Activated CD8-positive, alpha-beta T cell treated with anti-CD3 and anti-CD28 coated beads for 36 hours (primary cell): ENCODE data around the gene GCK. TPM values are rescaled to one million over a fixed set of nuclear protein-coding genes. Genes with fewer than 3 reads are reported as not detected.

Experiments used
- ATAC-seq: fragments of 200-7000 bp; cut with Tn5 transposase; one replicate; pipeline ENCODE4 v1.10.0; 2021; ENCODE audit warnings: mild to moderate bottlenecking, moderate library complexity
- CTCF ChIA-PET: fragments of 350-600 bp; sonication (Branson Sonifier 250); formaldehyde crosslinking; loops from one replicate; lab custom pipeline; 2021; ENCODE audit warnings: antibody characterized with exemption; lab: Charles Lee
- POLR2A ChIA-PET: fragments of 350-600 bp; sonication (Branson Sonifier 250); formaldehyde crosslinking; loops from one replicate; lab custom pipeline; 2021; ENCODE audit warnings: antibody characterized with exemption; lab: Charles Lee
- DNase-seq: peaks from one replicate; pipeline ENCODE4 v3.0.0-alpha.2; 2020
- H3K27ac Mint-ChIP-seq: one replicate; pipeline ENCODE4 v1.8.0; 2021; ENCODE audit warnings: mild to moderate bottlenecking, mixed read lengths
- H3K27me3 Mint-ChIP-seq: one replicate; pipeline ENCODE4 v1.8.0; 2021; ENCODE audit warnings: mixed read lengths
- H3K36me3 Mint-ChIP-seq: one replicate; pipeline ENCODE4 v1.8.0; 2021; ENCODE audit warnings: low read depth, mixed read lengths
- H3K4me1 Mint-ChIP-seq: one replicate; pipeline ENCODE4 v1.8.0; 2021; ENCODE audit warnings: low read depth, mixed read lengths
- H3K4me3 Mint-ChIP-seq: one replicate; pipeline ENCODE4 v1.8.0; 2021; ENCODE audit warnings: mild to moderate bottlenecking, moderate library complexity, mixed read lengths
- H3K9me3 Mint-ChIP-seq: one replicate; pipeline ENCODE4 v1.8.0; 2021; ENCODE audit warnings: mixed read lengths
- CTCF ChIP-seq: fragments of 200-600 bp; IDR thresholded peaks from one replicate; pipeline ENCODE4 v1.8.0; 2022; ENCODE audit warnings: antibody characterized with exemption, mild to moderate bottlenecking
- intact Hi-C: fragments of 100-400 bp; cut with micrococcal nuclease; formaldehyde crosslinking; loops from one replicate; pipeline ENCODE4 v1.10.0; 2022
- total RNA-seq, 2 experiments: library from RNA; stranded (reverse); gene quantifications; one replicate each; pipeline ENCODE4 v1.2.3, GENCODE V29; 2021

The GCK gene
- total RNA-seq, 2 experiments from 2014 or later: 2.1 to 2.6 TPM

GRCh38 chr7:44111761-44112160, 77.5 kb downstream of the GCK start:
- no peaks in the 10 kb centered on the region for H3K4me1 Mint-ChIP-seq
- DNase-seq (no peak), ATAC-seq (no peak)
- no peaks in the 10 kb centered on the region for H3K27me3 Mint-ChIP-seq
- no peak for TF ChIP-seq CTCF
- H3K36me3 Mint-ChIP-seq: peaks cover 20% of the 10 kb centered on the region
- intact Hi-C loops: no loop called here
- CTCF ChIA-PET: interaction anchor here (1.0 kb wide), 1 partner anchor 11 kb away, joined by 3 read pairs; no protein-coding TSS in a partner anchor
- no peak overlapping the region for H3K4me3 Mint-ChIP-seq
- POLR2A ChIA-PET: interaction anchor here (0.6 to 2.5 kb wide), 7 partner anchors 8 to 686 kb away, joined by 3 to 13 read pairs (median 5); partner anchors contain the start of gene POLD2
- no peaks in the 10 kb centered on the region for H3K9me3 Mint-ChIP-seq
- H3K27ac Mint-ChIP-seq: no peak overlapping the region

- CTCF ChIA-PET: interaction anchor here (1.0 kb wide), 1 partner anchor 12 kb away, joined by 3 read pairs; the partner anchor contains the start of gene POLD2
Observed at GRCh38 chr7:44110719-44111635, 78.3 kb downstream of the GCK start.

GRCh38 chr7:44109991-44110390, 79.2 kb downstream of the GCK start:
- Mint-ChIP-seq H3K27ac (no peak overlapping the region), H3K36me3 (peaks cover 22% of the 10 kb centered on the region), H3K4me3 (no peak overlapping the region), H3K4me1 (peaks cover 12% of the 10 kb centered on the region), H3K27me3 (peaks cover 2% of the 10 kb centered on the region), H3K9me3 (no peaks in the 10 kb centered on the region)
- TF ChIP-seq CTCF: no peak
- intact Hi-C loops: no loop called here
- no peak for ATAC-seq
- CTCF ChIA-PET: interaction anchor here (0.8 to 1.5 kb wide), 5 partner anchors 10 to 57 kb away, joined by 3 to 7 read pairs (median 3); no protein-coding TSS in a partner anchor
- POLR2A ChIA-PET: interaction anchor here (0.8 to 1.4 kb wide), 5 partner anchors 10 to 64 kb away, joined by 3 to 4 read pairs (median 4); no protein-coding TSS in a partner anchor
- DNase-seq: no peak

More at GRCh38 chr7:44110719-44111635, 78.3 kb downstream of the GCK start:
- ATAC-seq (no peak), DNase-seq (no peak)
- H3K4me1 Mint-ChIP-seq: peaks cover 3% of the 10 kb centered on the region
- no peak overlapping the region for H3K27ac Mint-ChIP-seq
- peaks cover 20% of the 10 kb centered on the region for H3K36me3 Mint-ChIP-seq
- no peak for TF ChIP-seq CTCF
- no peaks in the 10 kb centered on the region for H3K9me3 Mint-ChIP-seq
- no peaks in the 10 kb centered on the region for H3K27me3 Mint-ChIP-seq
- POLR2A ChIA-PET: interaction anchor here (0.9 to 2.5 kb wide), 6 partner anchors 9 to 687 kb away, joined by 3 to 13 read pairs (median 4); partner anchors contain the start of gene POLD2
- H3K4me3 Mint-ChIP-seq: no peak overlapping the region
- intact Hi-C loops: no loop called here

- no peak for TF ChIP-seq CTCF
- intact Hi-C loops: no loop called here
Observed at GRCh38 chr7:44108768-44109750, 80.2 kb downstream of the GCK start.

More at GRCh38 chr7:44108768-44109750, 80.2 kb downstream of the GCK start:
- H3K4me1 Mint-ChIP-seq: peaks cover 14% of the 10 kb centered on the region
- no peak overlapping the region for H3K27ac Mint-ChIP-seq
- ATAC-seq (no peak), DNase-seq (peak; percentile 18)
- ChIA-PET POLR2A (interaction anchor here (0.6 to 1.4 kb wide), 7 partner anchors 10 to 63 kb away, joined by 3 to 4 read pairs (median 3); no protein-coding TSS in a partner anchor), CTCF (interaction anchor here (0.8 to 1.5 kb wide), 5 partner anchors 10 to 56 kb away, joined by 3 to 7 read pairs (median 3); no protein-coding TSS in a partner anchor)
- H3K4me3 Mint-ChIP-seq: no peak overlapping the region
- peaks cover 22% of the 10 kb centered on the region for H3K36me3 Mint-ChIP-seq
- no peaks in the 10 kb centered on the region for H3K9me3 Mint-ChIP-seq
- peaks cover 2% of the 10 kb centered on the region for H3K27me3 Mint-ChIP-seq
